AG04449 (cell line): ENCODE data around the gene MRGPRE.

Experiments
- CTCF ChIA-PET: fragments of 350-600 bp; formaldehyde crosslinking; extraction: SDS; loops from one replicate; lab custom pipeline; 2021; ENCODE audit warnings: antibody characterized with exemption; lab: Yijun Ruan, JAX
- POLR2A ChIA-PET: fragments of 400-600, 350-600 bp; formaldehyde crosslinking; extraction: SDS; loops from one replicate; lab custom pipeline; 2020; ENCODE audit warnings: antibody characterized with exemption, inconsistent platforms; lab: Yijun Ruan, JAX
- DNase-seq: peaks from one replicate; pipeline ENCODE4 v3.0.0-alpha.2; 2010; ENCODE audit warnings: low read depth, low spot score
- H3K4me3 ChIP-seq: 2 replicates; pipeline ENCODE4 v1.5.1; 2011; ENCODE audit warnings: low read depth, mild to moderate bottlenecking, control low read depth, low read length
- CTCF ChIP-seq: IDR thresholded peaks from one replicate; pipeline ENCODE4 v1.5.1; 2011; ENCODE audit warnings: mild to moderate bottlenecking, moderate library complexity, low read length, control low read depth, inconsistent platforms; ENCODE audit not compliant: insufficient read depth; ENCODE audit errors: missing control alignments

MRGPRE gene

GRCh38 chr11:3221408-3222002 is 10.7 kb downstream of the MRGPRE start:
- CTCF ChIA-PET = interaction anchor here (1.1 to 1.3 kb wide), 2 partner anchors 130 to 246 kb away, joined by 3 to 5 read pairs; no protein-coding TSS in a partner anchor
- POLR2A ChIA-PET = no interaction called here
- DNase-seq = no peak
- no peak for TF ChIP-seq CTCF
- no peak overlapping the region for H3K4me3 ChIP-seq

GRCh38 chr11:3220521-3221407 is 11.5 kb downstream of the MRGPRE start:
- DNase-seq = no peak
- ChIA-PET POLR2A (no interaction called here), CTCF (interaction anchor here (1.1 to 1.6 kb wide), 3 partner anchors 9 to 245 kb away, joined by 3 to 5 read pairs (median 4); no protein-coding TSS in a partner anchor)
- H3K4me3 ChIP-seq = no peak overlapping the region
- no peak for TF ChIP-seq CTCF

DNA sequence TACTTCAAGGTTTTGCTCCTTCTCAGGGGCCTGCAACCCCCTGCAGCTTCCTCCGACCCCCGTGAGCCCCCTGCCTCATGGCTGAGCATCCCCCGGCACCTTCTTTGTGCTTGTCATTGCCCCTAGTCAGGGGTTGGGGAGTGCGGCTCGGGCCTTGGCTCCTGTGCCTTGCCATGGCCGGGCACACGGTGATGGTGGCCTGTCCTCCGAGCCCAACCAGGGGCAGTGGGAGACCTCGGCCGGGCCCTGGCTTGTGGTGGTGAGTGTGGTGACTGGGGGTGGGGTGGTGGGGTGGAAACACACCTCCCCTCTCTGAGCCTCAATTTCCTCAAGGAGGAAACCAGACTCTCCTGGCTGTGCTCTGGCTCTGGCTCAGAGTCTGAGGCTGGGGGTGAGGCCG is 12.1 kb downstream of the MRGPRE start:
- no peak overlapping the region for H3K4me3 ChIP-seq
- DNase-seq = no peak
- TF ChIP-seq CTCF = no peak
- ChIA-PET CTCF (interaction anchor here (1.1 to 1.6 kb wide), 2 partner anchors 9 to 244 kb away, joined by 3 to 4 read pairs; no protein-coding TSS in a partner anchor), POLR2A (no interaction called here)

DNA sequence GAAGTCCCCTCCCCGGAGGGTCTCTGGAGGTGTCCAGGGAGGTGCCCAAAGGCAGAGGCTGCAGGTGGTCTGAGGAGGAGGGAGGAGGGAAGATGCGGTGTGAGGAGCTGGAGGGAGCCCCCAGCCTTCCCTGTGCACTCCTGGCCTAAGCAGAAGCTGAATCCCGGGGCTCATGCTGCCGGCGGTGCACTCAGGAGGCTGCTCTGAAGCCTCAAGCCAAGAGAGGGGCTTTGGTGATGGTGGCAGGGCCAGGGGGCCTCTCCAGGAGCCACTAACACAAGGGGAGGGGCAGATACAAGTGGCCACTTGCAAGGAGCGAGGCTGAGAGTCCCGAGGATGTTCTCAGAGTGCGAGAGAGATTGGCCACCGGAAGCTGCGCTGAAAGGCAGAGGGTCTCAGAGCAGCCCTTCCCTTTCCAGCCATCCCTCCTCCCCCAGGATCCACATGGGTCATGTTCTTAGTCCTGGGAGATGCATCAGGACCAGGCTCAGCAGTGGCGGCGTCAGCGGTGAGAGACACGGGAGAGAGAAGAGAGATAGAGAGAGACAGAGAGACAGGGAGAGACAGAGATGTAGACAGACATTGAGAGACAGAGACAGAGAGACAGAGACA is 12.8 kb downstream of the MRGPRE start:
- ChIA-PET CTCF (interaction anchor here (1.6 kb wide), 1 partner anchor 10 kb away, joined by 4 read pairs; no protein-coding TSS in a partner anchor), POLR2A (no interaction called here)
- no peak for DNase-seq
- no peak for TF ChIP-seq CTCF
- H3K4me3 ChIP-seq = no peak overlapping the region

DNA sequence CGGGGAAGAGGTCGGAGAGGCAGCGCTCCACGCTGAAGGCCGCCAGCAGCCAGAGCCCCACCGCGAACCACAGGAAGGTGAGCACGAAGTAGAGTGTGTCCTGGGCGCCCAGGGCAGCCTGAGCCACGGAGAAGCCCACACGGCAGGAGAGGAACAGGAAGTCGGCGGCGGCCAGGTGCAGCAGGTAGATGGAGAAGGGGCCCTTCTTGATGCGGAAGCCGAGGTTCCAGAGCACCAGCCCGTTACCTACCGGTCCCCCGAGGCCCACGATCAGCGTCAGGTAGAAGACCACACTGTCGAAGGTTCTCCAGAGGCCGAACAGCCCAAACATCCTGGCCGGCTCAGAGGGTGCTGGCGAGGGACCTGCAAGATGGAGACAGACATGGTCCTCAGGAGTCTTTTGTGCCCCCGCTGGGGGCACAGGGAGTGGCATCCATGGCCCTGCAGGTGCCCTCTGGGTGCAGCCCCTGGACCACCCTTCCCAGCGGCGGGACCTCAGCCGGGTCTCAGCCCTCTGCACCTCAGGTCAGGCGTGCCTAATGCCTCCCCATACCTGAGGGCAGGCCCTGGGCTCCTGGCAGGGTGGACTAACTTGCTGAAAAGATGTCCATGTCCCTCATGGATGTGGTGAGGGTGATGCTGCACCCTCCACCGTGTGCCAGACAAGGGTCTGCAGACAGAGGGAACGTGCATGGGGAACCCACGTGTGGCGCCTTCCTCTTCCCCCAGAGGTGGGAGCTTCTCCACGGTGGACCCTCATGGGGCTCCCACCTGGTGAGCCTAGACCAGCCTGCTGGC is 13.5 kb downstream of the MRGPRE start, which contains the start of gene MRGPRG:
Gene MRGPRG (minus strand): TSS at position 331 of the 798 bp plus-strand sequence. CDS start 0 bp downstream, at position 331.
- POLR2A ChIA-PET = no interaction called here
- no peak for DNase-seq
- H3K4me3 ChIP-seq = no peak within 1 kb of the TSS
- CTCF ChIA-PET = interaction anchor here (1.1 to 1.6 kb wide), 2 partner anchors 11 to 105 kb away, joined by 3 to 4 read pairs; no protein-coding TSS in a partner anchor
- TF ChIP-seq CTCF = no peak
